Measurements from ENCODE around the gene TBCK. TPM values are rescaled to one million over a fixed set of nuclear protein-coding genes. Genes with fewer than 3 reads are reported as not detected.

Gene TBCK
- total and polyA plus RNA-seq, 2 donors (not counting 3 experiments of a cell fraction or from before 2014, with no cell fraction given) = 18.2 to 38.6 TPM

DNA sequence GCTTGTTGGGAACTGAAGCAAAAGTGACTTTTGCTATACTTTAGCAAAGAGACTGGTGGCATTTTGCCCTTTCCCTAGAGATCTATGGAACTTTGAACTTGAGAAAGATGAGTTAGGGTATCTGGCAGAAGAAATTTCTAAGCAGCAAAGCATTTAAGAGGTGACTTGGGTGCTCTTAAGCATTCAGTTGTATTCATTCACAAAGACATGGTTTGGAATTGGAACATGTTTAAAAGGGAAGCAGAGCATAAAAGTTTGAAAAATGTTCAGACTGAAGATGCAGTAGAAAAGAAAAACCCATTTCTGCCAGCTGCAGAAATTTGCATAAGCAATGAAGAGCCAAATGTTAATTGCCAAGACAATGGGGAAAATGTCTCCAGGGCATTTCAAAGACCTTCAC lies 21.9 kb upstream of the TBCK start:
- Histone ChIP-seq H4K20me1 (replicated peaks; ENCODE audit: control insufficient read depth, extremely low read depth, insufficient read depth, low read length) (no peaks in the 10 kb centered on the region), H3K9me1 (replicated peaks; ENCODE audit: control insufficient read depth, extremely low read depth, insufficient read depth, low read length) (no peaks in the 10 kb centered on the region), H3K27me3 (ENCODE audit: control insufficient read depth in 2 of 2, insufficient read depth in 2 of 2, low read length in 2 of 2) (no peaks in the 10 kb centered on the region), H3K4me2 (ENCODE audit: insufficient read depth, low read length) (no peak overlapping the region), H3K4me3 (replicated peaks in 1 of 3; ENCODE audit: insufficient read depth in 1 of 3, low read depth in 1 of 3, low read length in 3 of 3) (no peak overlapping the region), H3K9ac (replicated peaks; ENCODE audit: extremely low read depth, insufficient read depth, low read length) (no peak overlapping the region), H3K36me3 (ENCODE audit: control insufficient read depth in 2 of 2, extremely low read depth in 1 of 2, insufficient read depth in 2 of 2, low read length in 2 of 2) (peaks cover 3 to 4% of the 10 kb centered on the region in 2 experiments), H3K4me1 (ENCODE audit: control insufficient read depth, extremely low read depth, insufficient read depth, low read length) (peaks cover 5% of the 10 kb centered on the region), H3K27ac (ENCODE audit: insufficient read depth, low read depth, low read length) (no peak overlapping the region), H3K79me2 (ENCODE audit: control insufficient read depth, insufficient read depth, low read length) (peaks cover 32% of the 10 kb centered on the region), H2AFZ (ENCODE audit: low read depth, low read length) (no peak overlapping the region), H3K9me3 (replicated peaks; ENCODE audit: control insufficient read depth, insufficient read depth, low read length) (no peaks in the 10 kb centered on the region)
- no peak for DNase-seq (ENCODE audit: low read depth, low spot score)
- CTCF ChIA-PET = no interaction called here
- TF ChIP-seq FOS (IDR thresholded peaks at IDR 0.05; ENCODE audit: borderline replicate concordance, insufficient read depth, low read length) (no peak), POLR2AphosphoS5 (IDR thresholded peaks at IDR 0.05; ENCODE audit: insufficient read depth, low read depth, low read length) (no peak), JUN (IDR thresholded peaks at IDR 0.05; ENCODE audit: borderline replicate concordance, insufficient read depth, insufficient read length, low read depth) (no peak), GATA2 (IDR thresholded peaks at IDR 0.05; ENCODE audit: insufficient read depth, insufficient read length, low read depth, low read length) (no peak), MYC (IDR thresholded peaks at IDR 0.05; ENCODE audit: low read depth, low read length) (no peak), POLR2A (IDR thresholded peaks at IDR 0.05; ENCODE audit: low read depth, low read length) (no peak), EZH2 (IDR thresholded peaks at IDR 0.05; ENCODE audit: borderline replicate concordance, low read depth, low read length, severe bottlenecking) (no peak)
- TF ChIP-seq, protein P1, sequence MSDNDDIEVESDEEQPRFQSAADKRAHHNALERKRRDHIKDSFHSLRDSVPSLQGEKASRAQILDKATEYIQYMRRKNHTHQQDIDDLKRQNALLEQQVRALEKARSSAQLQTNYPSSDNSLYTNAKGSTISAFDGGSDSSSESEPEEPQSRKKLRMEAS (IDR thresholded peaks at IDR 0.05; ENCODE audit: insufficient read depth, insufficient read length) = no peak
- TF ChIP-seq, protein P2, sequence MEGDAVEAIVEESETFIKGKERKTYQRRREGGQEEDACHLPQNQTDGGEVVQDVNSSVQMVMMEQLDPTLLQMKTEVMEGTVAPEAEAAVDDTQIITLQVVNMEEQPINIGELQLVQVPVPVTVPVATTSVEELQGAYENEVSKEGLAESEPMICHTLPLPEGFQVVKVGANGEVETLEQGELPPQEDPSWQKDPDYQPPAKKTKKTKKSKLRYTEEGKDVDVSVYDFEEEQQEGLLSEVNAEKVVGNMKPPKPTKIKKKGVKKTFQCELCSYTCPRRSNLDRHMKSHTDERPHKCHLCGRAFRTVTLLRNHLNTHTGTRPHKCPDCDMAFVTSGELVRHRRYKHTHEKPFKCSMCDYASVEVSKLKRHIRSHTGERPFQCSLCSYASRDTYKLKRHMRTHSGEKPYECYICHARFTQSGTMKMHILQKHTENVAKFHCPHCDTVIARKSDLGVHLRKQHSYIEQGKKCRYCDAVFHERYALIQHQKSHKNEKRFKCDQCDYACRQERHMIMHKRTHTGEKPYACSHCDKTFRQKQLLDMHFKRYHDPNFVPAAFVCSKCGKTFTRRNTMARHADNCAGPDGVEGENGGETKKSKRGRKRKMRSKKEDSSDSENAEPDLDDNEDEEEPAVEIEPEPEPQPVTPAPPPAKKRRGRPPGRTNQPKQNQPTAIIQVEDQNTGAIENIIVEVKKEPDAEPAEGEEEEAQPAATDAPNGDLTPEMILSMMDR (IDR thresholded peaks at IDR 0.05; ENCODE audit: extremely low read depth in 1 of 2, insufficient read depth in 1 of 2, low read depth in 1 of 2, low read length in 2 of 2) = no peak
- POLR2A ChIA-PET = no interaction called here
- no TSS peak for BruUV-seq (replicated peaks)
- dilution Hi-C loops (cut with MboI; ENCODE audit: extremely low pct_ligation_motif_present, low sequenced_read_pairs) = no loop called here
- no peak for FAIRE-seq
- intact Hi-C loops (cut with micrococcal nuclease) = no loop called here
